SK-N-SH (cell line): ENCODE data around the gene PDLIM4. TPM values are rescaled to one million over a fixed set of nuclear protein-coding genes. Genes with fewer than 3 reads are reported as not detected.

Experiments used
- CTCF ChIA-PET: fragments of 300-600, 350-600 bp; formaldehyde crosslinking; extraction: SDS; loops from one replicate; lab custom pipeline; 2021; lab: Yijun Ruan, JAX
- POLR2A ChIA-PET: fragments of 350-600 bp; sonication (Branson Sonifier 250); formaldehyde crosslinking; extraction: SDS; loops from one replicate; lab custom pipeline; 2020; ENCODE audit warnings: antibody characterized with exemption, inconsistent platforms; lab: Yijun Ruan, JAX
- DNase-seq: peaks from one replicate; pipeline ENCODE4 v3.0.0; 2012
- H2AFZ ChIP-seq: fragments of 200-600 bp; sonication (generic); 2 replicates; pipeline ENCODE4 v1.8.1; 2016; ENCODE audit warnings: antibody characterized with exemption, mild to moderate bottlenecking, low read depth
- H3F3A ChIP-seq: fragments of 200-600 bp; sonication (generic); replicated peaks from 2 replicates; pipeline ENCODE3; 2016; ENCODE audit warnings: antibody characterized with exemption, mild to moderate bottlenecking; ENCODE audit not compliant: insufficient read depth
- H3K27ac ChIP-seq, 2 experiments: fragments of 200-500 bp in 1 of 2; fragments of 200-600 bp in 1 of 2; sonication (Bioruptor generic) in 1 of 2; sonication (generic), shearing (Covaris generic) in 1 of 2; 2 replicates each; pipeline versions ENCODE4 v1.5.1 to v1.6.1; 2014 to 2016; ENCODE audit warnings: low read depth in 2 of 2, inconsistent platforms in 1 of 2, low read length in 1 of 2, mild to moderate bottlenecking in 1 of 2, mixed read lengths in 1 of 2
- H3K27me3 ChIP-seq: fragments of 200-600 bp; sonication (generic), shearing (Covaris generic); 2 replicates; pipeline ENCODE4 v1.6.1; 2016; ENCODE audit warnings: mixed run types; ENCODE audit not compliant: insufficient read depth
- H3K36me3 ChIP-seq, 2 experiments: fragments of 200-500 bp in 1 of 2; fragments of 200-600 bp in 1 of 2; sonication (Bioruptor generic) in 1 of 2; sonication (generic) in 1 of 2; replicated peaks in 1 of 2; 2 replicates each; pipeline versions ENCODE3 to v1.5.1; 2014 to 2016; ENCODE audit warnings: low read length in 1 of 2, mild to moderate bottlenecking in 1 of 2; ENCODE audit not compliant: insufficient read depth in 2 of 2, control insufficient read depth in 1 of 2
- H3K4me1 ChIP-seq, 2 experiments: fragments of 200-500 bp in 1 of 2; fragments of 200-600 bp in 1 of 2; sonication (Bioruptor generic) in 1 of 2; sonication (generic), shearing (Covaris generic) in 1 of 2; 2 replicates each; pipeline versions ENCODE4 v1.5.1 to v1.6.1; 2014 to 2016; ENCODE audit warnings: low read depth in 1 of 2, low read length in 1 of 2, mixed run types in 1 of 2; ENCODE audit not compliant: insufficient read depth in 2 of 2, control insufficient read depth in 1 of 2
- H3K4me2 ChIP-seq: fragments of 200-600 bp; sonication (generic), shearing (Covaris generic); 2 replicates; pipeline ENCODE4 v1.6.1; 2017; ENCODE audit warnings: mixed run types
- H3K4me3 ChIP-seq, 2 experiments: fragments of 200-500 bp in 1 of 2; fragments of 200-600 bp in 1 of 2; sonication (Bioruptor generic) in 1 of 2; sonication (generic), shearing (Covaris generic) in 1 of 2; 2 replicates each; pipeline versions ENCODE4 v1.5.1 to v1.8.1; 2014 to 2016; ENCODE audit warnings: low read depth in 2 of 2, inconsistent platforms in 1 of 2, low read length in 1 of 2, mild to moderate bottlenecking in 1 of 2, mixed read lengths in 1 of 2, moderate library complexity in 1 of 2
- H3K79me2 ChIP-seq: fragments of 200-600 bp; sonication (generic); 2 replicates; pipeline ENCODE4 v1.8.1; 2017; ENCODE audit warnings: mild to moderate bottlenecking; ENCODE audit not compliant: insufficient read depth
- H3K9ac ChIP-seq: fragments of 200-600 bp; sonication (generic); 2 replicates; pipeline ENCODE4 v1.6.1; 2017; ENCODE audit warnings: mixed run types
- H3K9me2 ChIP-seq: fragments of 200-600 bp; sonication (generic); 2 replicates; pipeline ENCODE4 v1.6.1; 2017; ENCODE audit warnings: mixed run types
- H3K9me3 ChIP-seq: fragments of 200-600 bp; sonication (generic); 2 replicates; pipeline ENCODE4 v1.6.1; 2017; ENCODE audit warnings: mixed run types, mild to moderate bottlenecking, moderate library complexity
- H4K20me1 ChIP-seq: fragments of 200-600 bp; sonication (generic); 2 replicates; pipeline ENCODE4 v1.6.1; 2017; ENCODE audit warnings: mild to moderate bottlenecking, mixed run types; ENCODE audit not compliant: insufficient read depth
- CHD2 ChIP-seq: fragments of 150-350 bp; IDR thresholded peaks from 2 replicates; pipeline ENCODE4 v1.6.1; 2018; ENCODE audit warnings: low read length; ENCODE audit not compliant: partially characterized antibody
- ELF1 ChIP-seq: IDR thresholded peaks from 2 replicates; pipeline ENCODE4 v1.4.0; 2012
- EP300 ChIP-seq, 2 experiments: IDR thresholded peaks; 2 replicates each; pipeline versions ENCODE4 v1.4.0 to v1.6.1; 2012; ENCODE audit warnings: borderline replicate concordance in 1 of 2, low read depth in 1 of 2, low read length in 1 of 2
- FOXJ3 ChIP-seq: sonication (generic); formaldehyde crosslinking; IDR thresholded peaks from 2 replicates; pipeline ENCODE4 v1.5.1; 2020; ENCODE audit warnings: mild to moderate bottlenecking, missing genetic modification reagents
- FOXM1 ChIP-seq: IDR thresholded peaks from 2 replicates; pipeline ENCODE4 v1.4.0; 2012; ENCODE audit warnings: low read depth, mild to moderate bottlenecking
- MXI1 ChIP-seq: IDR thresholded peaks from 2 replicates; pipeline ENCODE4 v1.6.1; 2012; ENCODE audit warnings: mild to moderate bottlenecking, low read depth, low read length, improper control_type of control experiment
- NFIC ChIP-seq: IDR thresholded peaks from 2 replicates; pipeline ENCODE4 v1.4.0; 2012; ENCODE audit warnings: borderline replicate concordance
- POLR2AphosphoS5 ChIP-seq: IDR thresholded peaks from 2 replicates; pipeline ENCODE4 v1.6.1; 2012; ENCODE audit warnings: low read depth, low read length
- RCOR1 ChIP-seq: fragments of 150-350 bp; IDR thresholded peaks from 2 replicates; pipeline ENCODE4 v1.6.1; 2017; ENCODE audit warnings: antibody characterized with exemption, low read length
- RFX5 ChIP-seq: IDR thresholded peaks from 2 replicates; pipeline ENCODE4 v1.6.1; 2012; ENCODE audit warnings: mild to moderate bottlenecking, improper control_type of control experiment, low read length
- SIN3A ChIP-seq: IDR thresholded peaks from 2 replicates; pipeline ENCODE4 v1.6.1; 2012; ENCODE audit warnings: low read depth, mild to moderate bottlenecking, low read length, moderate library complexity, borderline replicate concordance
- TAF1 ChIP-seq: IDR thresholded peaks from 2 replicates; pipeline ENCODE4 v1.6.1; 2012; ENCODE audit warnings: low read depth, mild to moderate bottlenecking, low read length, moderate library complexity, borderline replicate concordance
- TEAD4 ChIP-seq: IDR thresholded peaks from 2 replicates; pipeline ENCODE4 v1.4.0; 2012; ENCODE audit warnings: mild to moderate bottlenecking, borderline replicate concordance; ENCODE audit not compliant: insufficient read depth
- USF2 ChIP-seq: fragments of 150-350 bp; IDR thresholded peaks from 2 replicates; pipeline ENCODE4 v1.6.1; 2017; ENCODE audit warnings: antibody characterized with exemption, low read length, low read depth, borderline replicate concordance
- YY1 ChIP-seq: IDR thresholded peaks from 2 replicates; pipeline ENCODE4 v1.4.0; 2012; ENCODE audit warnings: low read depth, mild to moderate bottlenecking
- WGBS: methylation state at CpG from one replicate; pipeline ENCODE4 v1.1.6; 2017; ENCODE audit warnings: low lambda C conversion rate; 5-methylcytosine and 5-hydroxymethylcytosine counted together
- polyA plus RNA-seq, 3 experiments: library from polyadenylated mRNA; depleted of rRNA; stranded (reverse); fragments of >200 nt; gene quantifications; 2 replicates each; pipeline ENCODE4 v1.2.3, GENCODE V29; 2012
- TF ChIP-seq, protein P1 (sequence below): fragments of 200-600 bp; sonication (generic); IDR thresholded peaks from 2 replicates; pipeline ENCODE4 v1.6.1; 2017; ENCODE audit warnings: antibody characterized with exemption, mild to moderate bottlenecking, moderate library complexity
- TF ChIP-seq, protein P2 (sequence below): IDR thresholded peaks from 2 replicates; pipeline ENCODE4 v1.4.0; 2012; ENCODE audit warnings: low read depth

Gene PDLIM4
- polyA plus RNA-seq, 1 of the 3 experiments (the other 2 are of a cell fraction): 57.1 TPM

GRCh38 chr5:132277256-132277655, 19.8 kb downstream of the PDLIM4 start:
- no peaks in the 10 kb centered on the region for H3K79me2 ChIP-seq
- H3K9ac ChIP-seq: no peak overlapping the region
- no peak overlapping the region for H3K27ac ChIP-seq
- TF ChIP-seq TAF1: no peak
- TF ChIP-seq RCOR1: no peak
- no peak for TF ChIP-seq MXI1
- TF ChIP-seq, protein P1, sequence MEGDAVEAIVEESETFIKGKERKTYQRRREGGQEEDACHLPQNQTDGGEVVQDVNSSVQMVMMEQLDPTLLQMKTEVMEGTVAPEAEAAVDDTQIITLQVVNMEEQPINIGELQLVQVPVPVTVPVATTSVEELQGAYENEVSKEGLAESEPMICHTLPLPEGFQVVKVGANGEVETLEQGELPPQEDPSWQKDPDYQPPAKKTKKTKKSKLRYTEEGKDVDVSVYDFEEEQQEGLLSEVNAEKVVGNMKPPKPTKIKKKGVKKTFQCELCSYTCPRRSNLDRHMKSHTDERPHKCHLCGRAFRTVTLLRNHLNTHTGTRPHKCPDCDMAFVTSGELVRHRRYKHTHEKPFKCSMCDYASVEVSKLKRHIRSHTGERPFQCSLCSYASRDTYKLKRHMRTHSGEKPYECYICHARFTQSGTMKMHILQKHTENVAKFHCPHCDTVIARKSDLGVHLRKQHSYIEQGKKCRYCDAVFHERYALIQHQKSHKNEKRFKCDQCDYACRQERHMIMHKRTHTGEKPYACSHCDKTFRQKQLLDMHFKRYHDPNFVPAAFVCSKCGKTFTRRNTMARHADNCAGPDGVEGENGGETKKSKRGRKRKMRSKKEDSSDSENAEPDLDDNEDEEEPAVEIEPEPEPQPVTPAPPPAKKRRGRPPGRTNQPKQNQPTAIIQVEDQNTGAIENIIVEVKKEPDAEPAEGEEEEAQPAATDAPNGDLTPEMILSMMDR: no peak
- TF ChIP-seq POLR2AphosphoS5: no peak
- TF ChIP-seq ELF1: no peak
- H2AFZ ChIP-seq: no peak overlapping the region
- no peaks in the 10 kb centered on the region for H3F3A ChIP-seq
- WGBS: 91% methylated on average over 6 of the region's 6 CpGs
- DNase-seq: no peak
- ChIA-PET CTCF (interaction anchor here (1.2 kb wide), 1 partner anchor 133 kb away, joined by 3 read pairs; no protein-coding TSS in a partner anchor), POLR2A (no interaction called here)
- H3K9me2 ChIP-seq: no peaks in the 10 kb centered on the region
- no peaks in the 10 kb centered on the region for H3K27me3 ChIP-seq
- H3K4me1 ChIP-seq: peaks cover 0 to 10% of the 10 kb centered on the region in 2 experiments; a peak in 1 of 4 replicates
- H3K36me3 ChIP-seq: peaks cover 2 to 3% of the 10 kb centered on the region in 2 experiments
- H4K20me1 ChIP-seq: no peaks in the 10 kb centered on the region
- no peak overlapping the region for H3K4me3 ChIP-seq
- H3K9me3 ChIP-seq: no peaks in the 10 kb centered on the region
- no peak overlapping the region for H3K4me2 ChIP-seq

DNA sequence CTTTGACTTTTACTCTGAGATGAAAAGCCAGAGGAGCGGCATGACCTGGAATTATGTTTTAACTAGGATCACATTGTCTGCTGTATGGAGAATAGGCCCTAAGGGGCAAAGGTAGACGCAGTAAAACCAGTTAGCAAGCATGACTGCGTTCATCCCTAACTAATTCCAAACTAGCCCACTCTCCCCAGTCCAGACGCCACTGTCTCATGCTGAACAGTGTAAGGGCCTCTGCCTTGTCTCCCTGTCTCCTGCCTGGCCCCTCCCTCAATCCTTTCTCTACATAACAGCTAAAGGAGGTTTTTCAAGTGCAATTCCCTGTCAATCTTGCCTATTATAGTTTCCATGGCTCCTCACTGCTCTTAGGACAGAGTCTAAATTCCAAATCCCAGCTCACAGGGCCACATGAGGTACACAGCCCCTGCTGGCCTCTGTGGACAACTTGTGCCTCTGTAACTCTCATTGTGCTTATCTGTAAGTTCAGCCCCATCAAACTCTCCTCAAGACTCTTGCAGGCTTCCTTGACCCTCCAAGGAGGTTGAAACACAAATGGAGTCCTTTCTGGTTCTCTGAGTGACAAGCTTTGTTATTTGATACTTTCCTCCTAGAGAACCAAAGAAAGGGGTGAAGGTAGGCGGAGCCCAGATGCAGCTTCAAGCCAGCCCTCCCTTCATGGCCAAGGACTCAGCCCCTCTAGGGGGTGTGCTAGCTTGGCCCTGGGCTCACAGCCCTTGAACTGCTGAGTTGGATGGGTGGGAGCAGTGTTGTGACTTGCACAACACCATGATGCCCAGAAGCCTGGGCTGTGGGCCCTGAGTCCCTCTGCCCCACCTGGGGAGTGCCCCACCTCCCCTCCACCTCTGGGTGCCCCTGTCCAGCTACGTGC, 20.7 kb downstream of the PDLIM4 start:
- Histone ChIP-seq H3K4me2 (no peak overlapping the region), H3K27me3 (no peaks in the 10 kb centered on the region), H3K4me1 (peaks cover 0 to 11% of the 10 kb centered on the region in 2 experiments; a peak in 1 of 4 replicates), H3K4me3 (no peak overlapping the region), H3K9ac (no peak overlapping the region), H3F3A (no peaks in the 10 kb centered on the region), H3K36me3 (no peaks in the 10 kb centered on the region), H4K20me1 (no peaks in the 10 kb centered on the region), H3K27ac (no peak overlapping the region), H2AFZ (no peak overlapping the region), H3K9me2 (no peaks in the 10 kb centered on the region), H3K9me3 (no peaks in the 10 kb centered on the region), H3K79me2 (no peaks in the 10 kb centered on the region)
- CTCF ChIA-PET: interaction anchor here (1.2 to 1.6 kb wide), 3 partner anchors 15 to 132 kb away, joined by 3 to 6 read pairs (median 3); no protein-coding TSS in a partner anchor
- POLR2A ChIA-PET: interaction anchor here (0.6 to 1.1 kb wide), 2 partner anchors 19 to 194 kb away, joined by 3 to 4 read pairs; no protein-coding TSS in a partner anchor
- WGBS: 89% methylated on average over 6 of the region's 6 CpGs
- no peak for DNase-seq
- TF ChIP-seq, protein P2, sequence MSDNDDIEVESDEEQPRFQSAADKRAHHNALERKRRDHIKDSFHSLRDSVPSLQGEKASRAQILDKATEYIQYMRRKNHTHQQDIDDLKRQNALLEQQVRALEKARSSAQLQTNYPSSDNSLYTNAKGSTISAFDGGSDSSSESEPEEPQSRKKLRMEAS: no peak
- no peak for TF ChIP-seq RFX5
- no peak for TF ChIP-seq EP300 (IDR thresholded peaks at IDR 0.05; ENCODE audit: borderline replicate concordance in 1 of 2, low read depth in 1 of 2, low read length in 1 of 2)
- TF ChIP-seq USF2: no peak
- no peak for TF ChIP-seq CHD2
- no peak for TF ChIP-seq TEAD4
- TF ChIP-seq FOXM1: no peak
- TF ChIP-seq TAF1: no peak
- no peak for TF ChIP-seq FOXJ3 (CRISPR knock-in tag)
- TF ChIP-seq SIN3A: no peak
- TF ChIP-seq RCOR1: no peak
- no peak for TF ChIP-seq NFIC
- no peak for TF ChIP-seq YY1
